ENCODE measurements around the gene DSC2. TPM values are rescaled to one million over a fixed set of nuclear protein-coding genes. Genes with fewer than 3 reads are reported as not detected.

Gene DSC2
- total and polyA plus RNA-seq, 2 of the 8 experiments (the other 6 are each of a cell fraction or from before 2014, with no cell fraction given): 4.6 to 39.7 TPM

DNA sequence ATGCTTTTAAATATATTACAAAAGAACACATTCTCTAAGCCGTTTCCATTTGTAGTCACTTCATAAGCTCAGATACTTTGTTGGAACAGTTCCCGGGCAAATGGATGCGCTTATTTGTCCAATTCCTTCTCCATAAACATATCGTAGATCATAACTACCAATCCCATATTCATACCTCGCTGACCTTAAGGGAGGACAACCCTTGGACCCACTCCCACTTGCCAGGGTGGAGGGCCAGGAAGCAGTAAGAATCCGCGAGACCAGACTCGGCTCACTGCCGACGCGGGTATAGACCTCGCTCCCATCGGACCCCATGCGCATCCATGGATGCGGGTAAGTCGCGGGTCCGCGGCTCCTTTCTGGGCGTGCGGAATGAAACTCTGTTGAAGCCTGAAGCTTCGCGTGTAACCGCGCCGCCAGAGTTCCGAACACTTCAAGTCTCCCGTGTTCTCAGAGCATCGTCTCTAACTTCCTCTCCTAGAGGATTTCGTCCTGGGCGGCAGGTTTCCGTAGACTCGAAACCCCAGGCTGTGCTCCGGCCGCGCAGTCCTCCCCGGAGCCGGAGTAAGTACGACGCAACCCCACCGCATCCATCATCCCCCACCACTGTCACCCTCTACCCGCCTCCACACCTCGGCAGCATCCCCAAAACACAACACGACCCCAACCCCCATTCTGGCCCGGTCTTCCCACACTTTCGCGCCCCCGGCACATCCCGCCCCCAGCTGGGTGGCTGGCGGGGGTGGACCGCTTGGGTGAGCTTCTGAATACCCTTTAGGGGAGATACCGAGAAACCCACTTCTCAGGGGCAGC, 60.7 kb downstream of the DSC2 start:
- WGBS, 2 experiments (ENCODE audit: extremely low coverage in 1 of 2, insufficient coverage in 1 of 2, insufficient read length in 1 of 2, insufficient replicate concordance in 2 of 2, low coverage in 1 of 2, low lambda C conversion rate in 2 of 2, missing lambda C conversion rate in 1 of 2): 5% methylated on average over 37 of the region's 52 CpGs; no CpG with 5 or more reads in 1 of the 2 experiments
- Histone ChIP-seq H2AFZ (ENCODE audit: low read length) (peak overlapping the region; percentile 78), H3K36me3 (ENCODE audit: control insufficient read depth in 2 of 4, insufficient read depth in 4 of 4, low read length in 3 of 4) (no peaks in the 10 kb centered on the region), H3K27ac (ENCODE audit: low read depth, low read length) (no peak overlapping the region), H2BK15ac (ENCODE audit: low read length) (no peak overlapping the region), H3K23ac (ENCODE audit: insufficient read length) (no peak overlapping the region), H3K79me1 (ENCODE audit: low read depth, low read length) (no peaks in the 10 kb centered on the region), H2BK120ac (replicated peaks; ENCODE audit: low read depth, low read length) (no peak overlapping the region), H3K9me3 (ENCODE audit: insufficient read depth in 2 of 2, low read depth in 1 of 2, low read length in 1 of 2) (no peaks in the 10 kb centered on the region), H3K4ac (replicated peaks; ENCODE audit: insufficient read length, low read depth, low read length) (no peak overlapping the region), H2BK20ac (ENCODE audit: low read length) (no peak overlapping the region), H4K8ac (ENCODE audit: extremely low read depth, insufficient read depth, low read length) (peak overlapping the region; percentile 93; the same call in 1 of the 2 replicates), H3K9ac (replicated peaks in 1 of 4; ENCODE audit: extremely low read depth in 1 of 4, low read depth in 3 of 4, low read length in 3 of 4) (no peak overlapping the region; a peak in 2 of 7 replicates), H3K27me3 (replicated peaks in 1 of 4; ENCODE audit: control insufficient read depth in 3 of 4, extremely low read depth in 1 of 4, insufficient read depth in 3 of 4, low read length in 3 of 4) (peaks cover 25 to 60% (median 46%) of the 10 kb centered on the region in 4 experiments), H3K4me1 (replicated peaks in 1 of 4; ENCODE audit: control insufficient read depth in 3 of 4, insufficient read depth in 4 of 4, low read length in 3 of 4) (peaks cover 3 to 13% (median 7%) of the 10 kb centered on the region in 4 experiments; a peak in 5 of 7 replicates), H4K5ac (ENCODE audit: insufficient read length, low read depth, low read length) (peak overlapping the region; percentile 5), H2BK5ac (ENCODE audit: low read depth, low read length) (no peak overlapping the region), H2AK5ac (ENCODE audit: low read depth, low read length) (no peak overlapping the region), H4K91ac (replicated peaks; ENCODE audit: insufficient read length, low read length) (no peak overlapping the region), H3K18ac (ENCODE audit: extremely low read depth, low read length) (no peak overlapping the region), H3K4me3 (ENCODE audit: extremely low read depth in 1 of 4, insufficient read depth in 2 of 4, low read depth in 3 of 4, low read length in 4 of 4) (peak overlapping the region; percentile 56 to 71 (median 62)), H3K56ac (replicated peaks; ENCODE audit: insufficient read length, low read depth, low read length) (no peak overlapping the region), H4K20me1 (replicated peaks in 1 of 2; ENCODE audit: control insufficient read depth in 1 of 2, insufficient read depth in 2 of 2, low read length in 2 of 2) (no peaks in the 10 kb centered on the region), H2BK12ac (ENCODE audit: low read depth, low read length) (peak overlapping the region; percentile 14; the same call in 1 of the 2 replicates), H3K79me2 (ENCODE audit: control insufficient read depth in 1 of 2, insufficient read depth in 2 of 2, low read length in 2 of 2) (no peaks in the 10 kb centered on the region), H3K14ac (ENCODE audit: insufficient read length) (no peak overlapping the region), H3K4me2 (ENCODE audit: insufficient read depth in 1 of 2, low read depth in 2 of 2, low read length in 2 of 2) (peak overlapping the region; percentile 95 to 100), H3K23me2 (ENCODE audit: low read depth, low read length) (peaks cover 21% of the 10 kb centered on the region)
- DNase-seq (ENCODE audit: low read depth in 1 of 2, low spot score in 2 of 2): peak in 1 of 2 experiments; percentile 60
- no peak for FAIRE-seq
- ChIA-PET POLR2A (ENCODE audit: partially characterized antibody) (interaction anchor here (1.3 to 1.9 kb wide), 2 partner anchors 12 to 60 kb away, joined by 3 to 11 read pairs; partner anchors contain the start of gene DSC2), CTCF (ENCODE audit: partially characterized antibody) (interaction anchor here (0.7 to 1.5 kb wide), 3 partner anchors 15 to 1425 kb away, joined by 3 read pairs; no protein-coding TSS in a partner anchor)
- TF ChIP-seq SIX5 (IDR thresholded peaks at IDR 0.05; ENCODE audit: low read depth, low read length): no peak
- TF ChIP-seq POU5F1 (IDR thresholded peaks at IDR 0.05; ENCODE audit: low read depth, low read length): no peak
- peak; percentile 71 for TF ChIP-seq KDM4A (IDR thresholded peaks at IDR 0.05; ENCODE audit: low read depth, low read length, severe bottlenecking)
- no peak for TF ChIP-seq BACH1 (IDR thresholded peaks at IDR 0.05; ENCODE audit: low read length)
- TF ChIP-seq SUZ12 (IDR thresholded peaks at IDR 0.05; ENCODE audit: low read length): peak; percentile 97
- 0 out of 2 replicates have a peak, but pooled peaks have one; percentile 25 for TF ChIP-seq RBBP5 (IDR thresholded peaks at IDR 0.05; ENCODE audit: borderline replicate concordance, low read depth, low read length)
- peak; percentile 85 for TF ChIP-seq RNF2 (IDR thresholded peaks at IDR 0.05; ENCODE audit: borderline replicate concordance, low read depth, low read length, missing control alignments, poor library complexity, severe bottlenecking)
- TF ChIP-seq EZH2 (IDR thresholded peaks at IDR 0.05; ENCODE audit: low read depth, low read length, severe bottlenecking): peak; percentile 97

Data from H1 (cell line).